ENCODE results near the gene SPACA6.
A peak's percentile ranks its signal among the peaks of the same experiment; 100 is the strongest.
"Not testable (repeated sequence)": the region's sequence is repeated elsewhere in the genome, so short reads cannot be mapped to it uniquely, and the experiment has no call there.

SPACA6 gene

DNA sequence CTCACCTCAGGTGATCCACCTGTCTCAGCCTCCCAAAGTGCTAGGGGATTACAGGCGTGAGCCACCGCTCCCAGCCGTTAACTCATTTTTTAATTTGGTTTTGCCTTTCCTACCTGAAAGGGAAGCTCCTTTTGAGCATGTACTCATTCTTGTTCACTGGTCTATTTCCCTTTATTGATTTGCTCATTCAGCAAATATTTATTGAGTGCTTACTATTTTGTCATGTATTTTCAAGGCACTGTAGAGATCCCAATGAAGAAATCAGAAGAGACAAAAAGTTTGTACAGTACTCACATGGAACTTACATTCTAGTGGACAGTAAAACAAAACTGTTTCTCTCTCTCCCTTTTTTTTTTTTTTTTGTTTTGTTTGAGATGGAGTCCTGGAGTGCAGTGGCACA, 13.8 kb downstream of the SPACA6 start:
- DNase-seq, result no peak

DNA sequence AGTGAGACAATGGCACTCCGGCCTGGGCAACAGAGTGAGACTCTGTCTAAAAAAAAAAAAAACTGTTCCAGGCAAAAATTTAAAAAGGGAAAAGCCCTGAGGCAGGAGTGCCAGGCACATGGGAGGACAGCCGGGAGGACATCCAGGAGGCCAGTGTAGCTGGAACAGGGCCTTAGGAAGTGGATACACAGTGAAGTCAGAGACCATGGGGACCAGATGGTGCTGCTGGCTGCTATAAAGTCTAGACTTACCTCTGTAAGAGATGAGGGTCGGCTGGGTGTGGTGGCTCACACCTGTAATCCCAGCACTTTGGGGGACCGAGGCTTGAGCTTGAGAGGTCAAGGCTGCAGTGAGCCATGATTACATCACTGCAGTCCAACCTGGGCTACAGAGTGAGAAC, 15.7 kb downstream of the SPACA6 start:
- no peak for DNase-seq

DNA sequence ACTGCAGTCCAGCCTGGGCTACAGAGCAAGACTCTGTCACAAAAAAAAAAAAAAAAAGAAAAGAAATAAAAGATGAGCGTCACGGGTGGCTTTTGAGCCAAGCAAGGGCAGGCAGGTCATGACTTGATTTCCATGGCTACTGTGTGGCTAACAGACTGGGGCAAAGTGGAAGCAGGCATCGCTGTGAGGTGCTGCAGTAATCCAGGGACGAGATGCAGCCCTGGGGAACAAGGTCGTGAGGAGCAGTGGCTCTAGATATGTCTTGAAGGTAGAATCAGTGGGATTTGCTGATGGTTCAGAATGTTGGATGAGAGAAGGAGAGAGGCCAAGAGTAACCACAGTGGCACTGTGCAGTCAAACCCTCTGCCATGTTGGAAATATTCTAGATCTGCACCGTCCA, 16.4 kb downstream of the SPACA6 start:
- no peak for DNase-seq

DNA sequence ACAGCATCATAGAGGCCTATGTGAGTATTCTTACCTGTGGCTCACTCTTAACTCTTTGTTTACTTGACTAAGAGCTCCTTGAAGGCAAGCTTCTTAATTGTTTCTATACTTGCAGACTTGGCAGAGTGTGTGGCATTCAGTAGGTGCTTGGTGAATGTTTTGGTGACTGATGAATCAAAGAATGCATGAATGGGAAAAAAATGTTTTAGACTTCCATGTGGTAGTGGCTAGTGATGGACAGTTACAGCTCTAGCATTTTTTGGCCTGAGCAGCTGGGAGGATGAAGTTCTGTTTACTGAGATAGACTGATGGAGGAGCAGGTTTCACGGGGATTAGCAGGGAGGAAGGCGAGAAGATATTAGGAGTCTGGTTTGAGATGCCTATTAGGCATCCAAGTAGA, 17.0 kb downstream of the SPACA6 start:
- no peak for DNase-seq

DNA sequence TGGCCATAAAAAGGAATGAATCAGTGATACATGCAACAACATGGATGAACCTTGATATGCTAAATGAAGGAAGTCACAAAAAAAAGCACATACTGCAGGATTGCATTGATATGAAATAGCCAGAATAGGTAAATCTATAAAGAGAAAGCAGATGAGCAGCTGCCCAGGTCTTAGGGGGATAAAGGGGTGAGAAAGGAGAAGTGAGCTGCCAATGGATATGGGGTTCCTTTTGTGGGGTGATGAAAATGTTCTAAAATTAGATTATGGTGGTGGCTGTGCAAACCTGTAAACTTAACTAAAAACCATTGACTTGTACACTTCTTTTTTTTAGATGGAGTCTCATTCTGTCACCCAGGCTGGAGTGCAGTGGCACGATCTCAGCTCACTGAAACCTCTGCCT, 18.6 kb downstream of the SPACA6 start:
- DNase-seq, result no peak

DNA sequence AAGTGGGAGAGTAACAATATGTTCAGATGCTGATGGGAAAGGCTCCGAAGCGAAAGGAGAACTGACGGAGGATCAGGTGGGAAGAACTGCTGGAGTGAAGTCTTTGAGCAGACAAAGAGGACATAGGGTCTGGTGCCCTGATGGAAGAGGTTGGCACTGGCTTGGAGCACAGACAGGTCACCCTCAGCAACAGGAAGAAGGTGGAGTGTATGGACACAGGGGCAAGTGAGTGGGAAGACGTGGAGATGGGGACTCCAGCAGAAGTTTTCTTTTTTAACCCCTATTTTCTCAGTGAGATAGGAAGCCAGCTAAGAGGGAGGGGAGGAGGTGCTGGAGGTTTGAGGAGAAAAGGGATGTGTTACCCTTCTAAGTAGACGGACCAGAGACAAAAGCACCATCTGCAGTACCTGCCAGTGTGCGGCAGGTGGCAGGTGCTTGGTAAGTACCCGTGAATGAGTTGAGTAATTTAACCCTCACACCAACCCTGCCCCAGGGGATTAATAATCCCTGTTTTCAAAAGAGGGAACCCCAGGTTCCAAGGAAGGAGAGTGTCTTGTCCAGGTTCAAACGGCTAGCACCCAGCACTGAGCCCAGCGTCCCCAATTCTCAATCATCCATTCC, 19.4 kb downstream of the SPACA6 start:
- peak; percentile 16 for DNase-seq

DNA sequence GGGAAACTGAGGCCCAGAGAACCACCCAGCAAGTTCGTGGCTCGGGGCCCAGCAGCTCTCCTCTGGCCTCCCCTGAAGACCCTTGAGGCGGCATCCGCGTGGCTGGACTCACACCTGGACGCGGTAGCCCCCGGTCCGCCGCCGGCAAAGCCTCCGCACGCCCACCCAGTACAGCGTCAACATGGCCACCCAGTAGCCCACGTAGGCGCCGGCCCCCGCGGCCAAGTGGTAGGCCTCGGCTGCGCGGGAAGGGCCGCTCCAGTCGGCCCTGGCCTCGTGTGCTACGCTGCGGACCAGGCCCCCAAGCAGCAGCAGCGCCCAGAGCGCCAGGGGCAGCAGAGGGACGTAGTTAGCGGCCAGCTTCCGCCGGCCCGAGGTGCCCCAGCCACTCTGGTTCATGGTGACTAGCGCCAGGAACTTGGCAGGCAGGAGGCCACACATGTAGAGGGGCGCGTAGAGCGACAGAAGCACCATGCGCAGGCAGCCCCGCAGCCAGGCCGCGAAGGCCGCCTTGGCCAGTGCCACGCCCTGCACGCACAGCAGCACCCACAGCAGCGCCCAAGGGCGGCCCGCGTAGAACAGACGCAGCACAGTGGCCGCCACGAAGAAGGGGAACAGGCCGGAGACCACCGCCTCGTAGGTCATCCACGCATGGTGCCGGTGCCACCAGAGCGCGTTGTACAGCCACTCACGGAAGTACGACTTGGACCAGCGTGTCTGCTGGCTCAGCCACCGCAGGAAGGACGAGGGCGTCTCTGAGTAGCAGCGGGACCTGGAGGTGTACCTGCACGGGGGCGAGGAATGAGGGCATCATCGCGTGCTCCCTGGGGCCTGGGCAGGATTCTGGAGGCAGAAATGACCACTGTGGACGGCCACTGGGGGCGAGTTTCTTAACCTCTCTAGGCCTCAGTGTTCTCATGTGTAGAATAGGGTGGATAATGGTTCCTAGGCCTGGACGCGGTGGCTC, 20.5 kb downstream of the SPACA6 start:
- DNase-seq, result no peak

DNA sequence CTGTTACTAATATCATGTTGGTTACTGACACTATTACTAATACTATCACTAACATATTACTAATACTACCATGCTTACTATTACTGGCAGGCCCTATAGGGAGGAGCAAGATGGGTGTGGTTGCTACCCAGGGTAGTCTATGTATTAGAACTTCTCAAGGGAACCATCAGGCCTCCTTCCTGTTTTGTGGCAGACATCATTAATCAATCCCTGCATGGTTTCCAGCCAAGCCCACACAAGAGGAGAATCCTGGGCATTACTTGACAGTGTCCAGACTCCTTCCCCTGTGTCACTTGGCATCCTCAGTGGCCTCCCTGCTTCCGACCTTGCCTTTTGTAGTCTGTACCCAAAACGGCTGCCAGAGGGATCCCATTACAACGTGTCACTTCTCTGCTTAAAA, 21.7 kb downstream of the SPACA6 start:
- no peak for DNase-seq

DNA sequence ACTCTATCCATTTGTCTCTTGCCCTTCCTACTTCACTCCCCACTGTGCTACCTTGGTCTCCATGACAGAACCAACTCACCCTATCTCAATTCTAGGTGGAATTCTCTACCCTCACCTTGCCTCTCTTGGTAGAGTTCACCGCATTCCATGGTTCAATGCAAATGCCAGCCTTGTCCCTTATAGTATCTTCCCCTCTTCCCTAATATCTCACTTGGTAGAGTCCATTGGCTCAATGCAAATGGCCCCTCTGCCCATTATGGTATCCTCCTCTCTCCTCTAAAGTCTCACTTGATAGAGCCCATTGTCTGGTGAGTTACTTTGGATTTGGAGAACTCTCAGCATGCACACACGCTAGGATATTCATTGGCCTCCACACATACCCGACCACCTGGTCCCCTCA, 22.7 kb downstream of the SPACA6 start:
- DNase-seq, result no peak

DNA sequence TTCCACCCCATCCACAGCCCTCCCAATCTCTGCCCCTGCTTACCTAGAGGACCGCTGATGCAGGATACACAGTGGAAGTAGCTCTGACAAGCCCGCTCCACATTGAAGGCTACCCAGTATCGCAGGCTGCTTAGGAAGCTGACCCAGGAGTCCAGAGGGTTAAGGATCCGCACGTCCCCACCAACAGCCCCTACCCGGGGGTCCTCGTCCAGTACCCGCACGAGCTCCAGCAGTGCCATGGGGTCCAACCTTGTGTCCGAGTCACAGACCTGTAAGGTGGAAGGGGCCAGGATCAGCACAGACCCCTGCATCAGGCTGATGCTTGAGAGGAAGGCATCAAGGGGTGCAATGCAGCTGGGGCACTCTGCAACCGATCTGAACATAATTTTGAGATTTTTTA, 23.8 kb downstream of the SPACA6 start:
- no peak for DNase-seq

DNA sequence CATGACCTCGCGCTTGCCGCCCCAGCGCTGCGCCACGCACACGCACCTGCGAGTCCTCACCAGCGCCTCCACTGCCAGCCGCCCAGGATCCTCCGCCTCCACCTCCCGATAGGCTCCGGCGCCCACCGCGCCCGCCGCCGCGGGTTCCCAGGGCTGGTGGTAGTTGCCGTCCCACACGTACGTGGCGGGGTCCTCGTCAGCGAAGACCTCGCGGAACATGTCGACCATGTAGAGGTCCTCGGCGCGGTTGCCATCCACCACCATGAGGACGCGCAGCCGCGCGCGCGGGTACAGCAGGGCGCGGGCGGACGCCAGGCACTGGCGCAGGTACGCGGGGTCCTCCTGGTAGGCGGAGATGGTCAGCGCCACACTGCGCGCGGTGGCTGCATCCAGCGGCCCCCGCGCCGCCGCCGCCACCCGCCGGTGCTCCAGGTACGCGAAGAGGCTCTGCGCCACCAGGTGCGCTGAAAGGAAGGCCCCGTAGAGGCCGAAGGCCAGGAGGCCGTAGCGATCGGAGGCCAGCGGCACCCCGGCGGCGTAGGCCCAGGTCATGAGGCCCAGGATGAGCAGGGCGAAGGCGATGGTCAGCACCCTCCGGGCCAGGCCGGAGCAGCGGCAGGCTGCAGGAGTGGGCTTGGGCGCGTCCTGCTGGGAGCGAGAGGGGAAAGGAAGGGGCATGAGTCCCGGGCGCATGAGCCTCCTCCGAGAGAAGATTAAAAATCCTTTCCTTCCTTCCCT, 26.3 kb downstream of the SPACA6 start:
- no peak for DNase-seq

DNA sequence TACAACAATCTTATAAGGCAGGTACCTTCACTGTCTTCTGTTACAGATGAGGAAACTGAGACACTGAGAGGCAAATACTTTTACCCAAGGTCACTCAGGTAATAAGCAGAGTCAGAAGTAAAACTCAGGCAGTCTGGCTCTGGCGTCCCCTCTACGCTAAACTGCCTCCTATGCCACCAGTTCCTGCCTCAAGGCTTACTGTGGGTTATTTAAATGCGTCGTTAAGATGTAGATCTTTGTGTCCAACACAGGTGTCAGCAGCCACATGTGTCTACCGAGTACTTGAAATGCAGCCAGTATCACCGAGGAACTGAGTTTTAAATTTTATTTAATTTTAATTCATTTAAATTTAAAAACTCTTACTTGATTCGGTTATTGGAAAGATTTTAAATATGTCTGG, 28.8 kb downstream of the SPACA6 start:
- DNase-seq, result no peak

DNA sequence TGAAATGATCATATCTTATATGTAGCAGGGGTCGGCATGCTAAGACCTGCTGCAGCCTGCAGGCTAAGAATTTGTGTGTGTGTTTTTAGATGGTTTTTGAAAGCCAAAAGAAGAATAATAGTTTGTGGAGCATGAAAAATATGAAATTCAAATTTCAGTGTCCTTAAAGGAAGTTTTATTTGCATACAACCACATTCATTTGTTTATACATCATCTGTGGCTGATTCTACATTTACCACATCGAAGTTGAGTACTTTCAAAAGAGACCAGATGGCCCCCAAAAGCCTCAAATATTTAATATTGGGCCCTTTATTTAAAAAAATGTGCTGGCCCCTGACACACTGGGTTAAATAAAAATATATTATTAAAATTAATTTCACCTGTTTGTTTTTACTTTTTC, 29.4 kb downstream of the SPACA6 start:
- DNase-seq, result no peak

DNA sequence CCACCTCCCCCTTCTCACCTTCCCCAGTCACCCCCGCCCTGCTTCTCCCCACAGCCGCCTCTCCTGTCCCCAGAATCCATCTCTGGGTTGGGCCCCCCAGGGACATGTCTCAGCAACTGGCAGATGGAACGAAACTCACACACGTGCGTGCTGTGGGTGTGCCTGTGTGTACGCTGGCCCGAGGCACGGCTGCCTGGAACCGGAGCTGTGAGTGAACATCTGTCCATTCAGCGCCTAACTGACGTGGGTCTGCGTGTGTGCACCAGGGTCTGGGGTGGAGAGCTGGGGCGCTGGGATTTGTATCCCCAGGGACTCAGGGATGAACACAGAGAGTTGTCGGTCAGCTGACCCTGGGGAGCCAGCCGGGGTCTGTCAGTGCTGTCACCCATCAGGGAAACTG, 31.4 kb downstream of the SPACA6 start:
- DNase-seq, result no peak

DNA sequence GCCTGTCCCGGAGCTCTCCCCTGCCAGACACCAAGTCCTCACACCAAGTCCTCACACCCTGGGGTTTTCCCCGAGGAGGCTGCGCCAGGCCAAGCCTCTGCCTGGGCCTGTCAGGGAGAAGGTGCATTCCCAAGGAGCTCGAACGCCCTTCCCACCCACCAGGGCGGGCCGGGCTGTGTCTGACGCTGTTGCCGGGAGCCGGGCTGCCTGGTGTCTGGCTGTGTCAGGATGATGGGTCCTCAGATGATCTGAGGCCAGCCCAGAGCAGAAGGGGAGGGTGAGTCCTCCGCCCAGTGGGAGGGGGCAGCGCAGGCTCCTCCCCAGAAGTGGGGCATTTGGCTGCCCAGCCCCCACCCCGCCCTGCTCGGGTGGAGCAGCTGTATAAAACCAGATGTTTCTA, 32.9 kb downstream of the SPACA6 start:
- DNase-seq, result no peak

DNA sequence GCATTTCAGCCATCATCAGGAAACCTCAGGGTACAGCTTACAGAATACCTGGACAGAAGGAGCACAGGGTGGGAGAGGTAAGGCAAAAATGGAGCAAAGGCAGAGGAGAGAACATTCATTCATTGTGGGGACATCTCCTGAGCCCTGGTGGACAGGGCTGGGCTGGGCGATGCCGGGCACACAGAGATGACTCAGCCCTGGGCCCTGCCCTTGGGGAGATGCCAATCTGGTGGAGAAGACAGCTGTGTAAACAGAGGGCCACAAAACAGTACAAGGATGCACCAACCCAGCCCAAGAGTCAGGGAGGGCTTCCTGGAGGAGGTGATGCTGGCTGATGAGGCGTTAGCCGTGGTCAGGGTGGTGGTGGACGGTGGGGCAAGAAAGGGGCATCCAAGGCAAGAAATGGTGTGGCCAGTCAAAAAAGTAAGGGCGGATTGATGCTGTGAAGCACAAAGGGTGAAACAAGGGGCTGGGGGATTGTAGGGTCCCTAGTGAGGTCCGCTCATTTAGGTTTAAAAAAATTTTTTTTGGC, 34.3 kb downstream of the SPACA6 start:
- DNase-seq, result no peak

DNA sequence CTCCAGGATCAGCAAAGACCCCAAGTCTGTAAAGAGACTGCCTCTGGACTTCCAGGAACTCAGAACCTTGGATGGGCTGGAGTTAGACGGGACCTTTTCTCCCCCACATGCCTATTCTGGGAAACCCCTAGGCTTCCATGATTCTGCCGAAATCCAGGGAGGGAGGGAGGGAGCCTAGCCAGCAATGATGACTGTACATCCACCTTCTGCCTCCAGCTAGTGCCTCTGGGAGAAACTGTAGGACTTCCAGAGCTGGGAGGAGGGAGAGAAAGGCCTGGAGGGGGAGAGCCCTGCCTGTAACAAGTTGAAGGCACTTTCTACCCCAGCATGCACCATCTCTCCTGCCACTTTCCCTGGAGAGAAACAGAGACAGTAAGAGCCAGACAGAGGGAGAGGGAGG, 36.7 kb downstream of the SPACA6 start:
- no peak for DNase-seq

DNA sequence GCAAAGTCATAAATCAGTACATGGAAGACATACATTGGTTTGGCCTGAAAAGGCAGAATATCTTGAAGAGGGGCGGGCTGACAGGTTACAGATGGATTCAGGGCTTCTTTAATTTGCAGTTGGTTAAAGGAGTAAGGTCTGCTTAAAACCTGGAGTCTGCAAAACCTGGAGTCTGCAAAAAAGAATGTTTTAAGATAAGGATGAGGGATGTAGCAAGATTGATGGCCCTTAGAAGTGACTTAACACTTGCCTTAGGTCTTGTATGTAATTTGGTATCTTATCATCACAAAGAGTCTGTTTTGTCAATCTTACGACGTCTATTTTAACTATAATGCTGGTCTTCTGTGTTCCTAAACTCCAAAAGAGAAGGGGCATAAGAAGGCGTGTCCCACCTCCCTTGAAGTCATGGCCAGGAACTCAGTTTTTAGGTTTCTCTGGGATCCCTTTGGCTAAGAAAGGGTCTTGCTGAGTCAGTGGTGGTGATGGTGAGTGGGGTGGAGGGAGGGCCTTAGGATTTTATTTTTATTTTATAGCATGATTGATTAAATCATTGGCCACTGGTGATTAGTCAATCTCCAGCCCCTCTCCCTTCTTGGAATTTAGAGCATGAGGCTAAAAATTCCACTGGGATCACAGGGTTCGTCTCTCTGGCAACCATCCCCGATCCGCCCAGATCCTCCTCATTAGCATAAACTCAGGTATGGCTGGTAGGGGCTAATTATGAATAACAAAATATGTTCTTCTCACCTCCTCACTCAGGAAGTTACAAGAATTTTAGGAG, 40.8 kb downstream of the SPACA6 start:
- no peak for DNase-seq

DNA sequence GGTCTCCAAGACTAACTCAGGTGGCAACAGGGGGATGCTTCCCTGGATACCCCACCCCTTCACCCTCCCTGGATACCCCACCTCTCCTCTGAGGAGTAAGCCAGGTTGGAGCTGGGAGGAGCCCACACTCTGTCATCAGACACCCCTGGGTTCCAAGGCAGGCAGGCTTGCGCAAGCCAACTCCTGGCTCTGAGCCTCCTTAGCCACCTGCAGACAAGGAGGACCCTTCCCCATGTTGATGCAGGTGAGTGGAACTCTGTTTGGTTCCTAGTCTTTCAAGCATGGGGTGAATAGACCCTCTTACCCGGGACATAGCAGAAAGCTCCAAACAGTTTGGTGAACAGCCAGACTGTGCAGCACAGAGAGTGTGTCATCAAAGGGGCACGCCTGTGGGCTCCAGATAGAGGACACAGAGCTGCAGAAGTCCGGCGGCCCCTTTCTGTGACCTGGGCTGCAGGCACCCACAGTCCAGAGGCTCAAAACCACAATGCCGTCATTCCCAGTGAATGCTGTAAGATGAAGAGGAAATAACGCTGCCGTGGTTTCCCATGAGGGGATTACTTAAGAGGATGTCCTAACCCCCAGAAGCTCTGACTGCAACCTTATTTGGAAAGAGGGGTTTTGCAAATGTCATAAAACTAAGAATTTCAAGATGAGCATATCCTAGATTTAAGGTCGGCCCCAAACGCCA, 42.8 kb downstream of the SPACA6 start:
- DNase-seq, result no peak

DNA sequence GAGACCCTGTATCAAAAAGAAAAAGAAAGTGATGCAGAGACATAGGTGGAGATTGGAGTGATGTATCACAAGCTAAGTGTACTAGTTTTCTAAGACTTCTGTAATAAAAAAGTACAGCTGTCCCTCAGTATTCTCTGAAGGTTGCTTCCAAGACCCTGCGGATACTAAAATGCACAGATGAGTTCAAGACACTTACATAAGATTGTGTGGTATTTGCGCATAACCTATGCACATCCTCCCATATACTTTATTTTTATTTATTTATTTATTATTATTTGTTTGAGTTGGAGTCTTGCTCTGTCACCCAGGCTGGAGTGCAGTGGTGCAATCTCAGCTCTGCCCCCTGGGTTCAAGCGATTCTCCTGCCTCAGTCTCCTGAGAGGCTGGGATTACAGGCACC, 44.3 kb downstream of the SPACA6 start:
- DNase-seq, result no peak

DNA sequence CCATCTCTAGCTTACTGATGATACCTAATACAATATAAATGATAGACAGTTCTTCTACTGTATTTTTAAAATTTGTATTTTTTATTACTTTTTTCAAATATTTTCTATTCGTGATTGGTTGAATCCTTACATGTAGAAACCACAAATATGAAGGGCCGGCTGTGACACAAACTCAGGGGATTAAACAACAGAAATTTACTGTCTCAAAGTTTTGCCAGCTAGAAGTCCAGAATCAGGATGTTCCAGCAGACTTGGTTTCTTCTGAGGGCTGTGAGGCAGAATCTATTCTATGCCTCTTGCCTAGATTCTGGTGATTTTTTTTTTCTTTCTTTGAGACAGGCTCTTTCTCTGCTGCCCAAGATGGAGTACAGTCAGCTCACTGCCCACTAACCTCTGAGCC, 44.8 kb downstream of the SPACA6 start:
- no peak for DNase-seq

DNA sequence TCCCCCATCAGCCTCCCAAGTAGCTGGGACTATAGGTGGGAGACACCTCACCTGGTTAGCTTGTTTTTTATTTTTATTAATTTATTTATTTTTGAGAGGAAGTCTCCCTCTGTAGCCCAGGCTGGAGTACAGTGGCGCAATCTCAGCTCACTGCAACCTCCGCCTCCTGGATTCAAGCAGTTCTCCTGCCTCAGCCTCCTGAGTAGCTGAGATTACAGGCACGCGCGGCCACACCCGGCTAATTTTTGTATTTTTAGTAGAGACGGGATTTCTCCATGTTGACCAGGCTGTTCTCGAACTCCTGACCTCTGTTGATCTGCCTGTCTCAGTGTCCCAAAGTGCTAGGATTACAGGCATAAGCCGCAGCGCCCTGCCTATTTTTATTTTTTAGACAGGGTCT, 45.4 kb downstream of the SPACA6 start:
- not testable (repeated sequence) for DNase-seq

Measured in NCI-H510A treated with DMSO at 0.1 percent for 48 hours (cell line).